A549 (cell line): Measurements from ENCODE around the gene TP53RK. TPM values are rescaled to one million over a fixed set of nuclear protein-coding genes. Genes with fewer than 3 reads are reported as not detected.

Experiments
- ATAC-seq, 2 experiments: fragments of 200-7000 bp in 1 of 2; fragments of >200 bp in 1 of 2; cut with Nextera tagmentation in 1 of 2; cut with Tn5 transposase in 1 of 2; 3 replicates each; pipeline versions ENCODE4 v1.8.0 to v1.9.1; 2018 to 2020; ENCODE audit warnings: mild to moderate bottlenecking in 1 of 2, moderate library complexity in 1 of 2
- CTCF ChIA-PET: fragments of 300-600 bp; sonication (Branson Sonifier 250); formaldehyde crosslinking; extraction: SDS; loops from one replicate; lab custom pipeline; 2021; ENCODE audit warnings: antibody characterized with exemption, inconsistent platforms; lab: Yijun Ruan, JAX
- POLR2A ChIA-PET: fragments of 350-600 bp; formaldehyde crosslinking; extraction: SDS; loops from one replicate; lab custom pipeline; 2021; ENCODE audit warnings: antibody characterized with exemption, inconsistent platforms; lab: Yijun Ruan, JAX
- DNase-seq, 2 experiments: peaks; one replicate each; pipeline versions ENCODE4 v3.0.0 to v3.0.0-alpha.2; 2011 to 2016; ENCODE audit warnings: low read depth in 1 of 2, low spot score in 1 of 2
- FAIRE-seq: peaks from 2 replicates; lab custom pipeline; 2011; peaks lifted over from hg19 to GRCh38; lab: Jason Lieb, UNC
- H3K27ac ChIP-seq, 2 experiments: fragments of >200 bp; sonication (Bioruptor Twin); formaldehyde crosslinking; 3 replicates each; pipeline ENCODE4 v1.5.1; 2016 to 2017
- H3K4me1 ChIP-seq: fragments of >200 bp; sonication (Bioruptor Twin); formaldehyde crosslinking; 3 replicates; pipeline ENCODE4 v1.6.1; 2016
- H3K4me2 ChIP-seq: fragments of >200 bp; sonication (Bioruptor Twin); formaldehyde crosslinking; 3 replicates; pipeline ENCODE4 v1.6.1; 2016
- H3K4me3 ChIP-seq: fragments of >200 bp; sonication (Bioruptor Twin); formaldehyde crosslinking; 3 replicates; pipeline ENCODE4 v1.5.1; 2016
- H3K9me3 ChIP-seq: fragments of >200 bp; sonication (Bioruptor Twin); formaldehyde crosslinking; 3 replicates; pipeline ENCODE4 v1.6.1; 2016
- CEBPB ChIP-seq, 2 experiments: fragments of >200 bp in 1 of 2; sonication (Bioruptor Twin) in 1 of 2; formaldehyde crosslinking in 1 of 2; IDR thresholded peaks; 2 replicates each; pipeline ENCODE4 v1.6.1; 2012 to 2016
- CTCF ChIP-seq: fragments of >200 bp; sonication (Bioruptor Twin); formaldehyde crosslinking; IDR thresholded peaks from 3 replicates; pipeline ENCODE4 v1.5.1; 2016
- EHMT2 ChIP-seq: fragments of 200-600 bp; sonication (generic); IDR thresholded peaks from 2 replicates; pipeline ENCODE4 v1.6.1; 2016; ENCODE audit warnings: antibody characterized with exemption, low read depth, mild to moderate bottlenecking, moderate library complexity
- EP300 ChIP-seq, 2 experiments: fragments of >200 bp; sonication (Bioruptor Twin); formaldehyde crosslinking; IDR thresholded peaks; 2 replicates in 1 of 2; 3 replicates in 1 of 2; pipeline ENCODE4 v1.6.1; 2016 to 2017
- FOSB ChIP-seq: fragments of 250-450 bp; sonication (Bioruptor Pico); IDR thresholded peaks from 2 replicates; pipeline ENCODE4 v1.5.0; 2020; ENCODE audit warnings: mild to moderate bottlenecking, moderate library complexity
- FOSL2 ChIP-seq, 2 experiments: fragments of 450-650 bp in 1 of 2; fragments of >200 bp in 1 of 2; sonication (Bioruptor Twin) in 1 of 2; formaldehyde crosslinking; IDR thresholded peaks; 2 replicates each; pipeline versions ENCODE4 v1.5.0 to v1.6.1; 2016 to 2020; ENCODE audit warnings: mild to moderate bottlenecking in 1 of 2, moderate library complexity in 1 of 2
- FOXS1 ChIP-seq: fragments of 250-450 bp; sonication (Bioruptor Pico); IDR thresholded peaks from 2 replicates; pipeline ENCODE4 v1.5.0; 2020; ENCODE audit warnings: mild to moderate bottlenecking, moderate library complexity
- GATA3 ChIP-seq: IDR thresholded peaks from 2 replicates; pipeline ENCODE4 v1.6.1; 2012; ENCODE audit warnings: borderline replicate concordance
- HEYL ChIP-seq: fragments of 250-450 bp; sonication (Bioruptor Pico); IDR thresholded peaks from 2 replicates; pipeline ENCODE4 v1.8.0; 2021; ENCODE audit warnings: mild to moderate bottlenecking, moderate library complexity
- HOXB5 ChIP-seq: fragments of 250-450 bp; sonication (Bioruptor Pico); IDR thresholded peaks from 2 replicates; pipeline ENCODE4 v1.5.0; 2020; ENCODE audit warnings: mild to moderate bottlenecking, moderate library complexity
- JUN ChIP-seq, 2 experiments: fragments of >200 bp; sonication (Bioruptor Twin); formaldehyde crosslinking; IDR thresholded peaks; 2 replicates in 1 of 2; 3 replicates in 1 of 2; pipeline ENCODE4 v1.6.1; 2016 to 2017
- KDM1A ChIP-seq: fragments of 200-600 bp; sonication (generic); IDR thresholded peaks from 2 replicates; pipeline ENCODE4 v1.6.1; 2016; ENCODE audit warnings: low read depth, mild to moderate bottlenecking
- MYC ChIP-seq: IDR thresholded peaks from 2 replicates; pipeline ENCODE4 v1.6.1; 2012; ENCODE audit warnings: mild to moderate bottlenecking, inconsistent platforms, low read length, improper control_type of control experiment, borderline replicate concordance
- NFE2L2 ChIP-seq: fragments of 150-350 bp; conservative IDR thresholded peaks from 2 replicates; pipeline ENCODE4 v1.6.1; 2014; ENCODE audit warnings: low read length
- POLR2AphosphoS2 ChIP-seq: conservative IDR thresholded peaks from 2 replicates; pipeline ENCODE4 v1.6.1; 2012; ENCODE audit warnings: low read length, improper control_type of control experiment, inconsistent platforms
- RCOR1 ChIP-seq: fragments of 150-350 bp; IDR thresholded peaks from 2 replicates; pipeline ENCODE4 v1.6.1; 2014; ENCODE audit warnings: antibody characterized with exemption, low read length, low read depth
- RNF2 ChIP-seq: fragments of 200-600 bp; sonication (generic); IDR thresholded peaks from 2 replicates; pipeline ENCODE4 v1.6.1; 2016; ENCODE audit warnings: low read depth, mild to moderate bottlenecking, antibody characterized with exemption, moderate library complexity, borderline replicate concordance
- SMC3 ChIP-seq: fragments of >200 bp; sonication (Bioruptor Twin); formaldehyde crosslinking; IDR thresholded peaks from 3 replicates; pipeline ENCODE4 v1.6.1; 2018; ENCODE audit warnings: inconsistent platforms
- TFCP2L1 ChIP-seq: fragments of 250-450 bp; sonication (Bioruptor Pico); IDR thresholded peaks from 2 replicates; pipeline ENCODE4 v1.5.0; 2021; ENCODE audit warnings: mild to moderate bottlenecking
- ZSCAN20 ChIP-seq: fragments of 250-450 bp; sonication (Bioruptor Pico); IDR thresholded peaks from 2 replicates; pipeline ENCODE4 v1.8.0; 2022; ENCODE audit warnings: mild to moderate bottlenecking, moderate library complexity
- WGBS: methylation state at CpG from one replicate; pipeline ENCODE4 v1.1.6; 2017; ENCODE audit errors: missing lambda C conversion rate; 5-methylcytosine and 5-hydroxymethylcytosine counted together
- polyA plus RNA-seq, 4 experiments: library from polyadenylated mRNA; depleted of rRNA in 3 of 4; stranded (reverse); fragments of >200 nt; fragmentation: RNase III in 1 of 4; extraction: RNeasy Plus Mini Kit Qiagen cat#74134 plus additional on column Dnase treatment in 1 of 4; gene quantifications; 2 replicates in 3 of 4; 3 replicates in 1 of 4; pipeline ENCODE4 v1.2.3, GENCODE V29; 2011 to 2017
- TF ChIP-seq, protein P1 (sequence below): fragments of 150-350 bp; IDR thresholded peaks from 2 replicates; pipeline ENCODE4 v1.6.1; 2014; ENCODE audit warnings: low read depth, mild to moderate bottlenecking, low read length
- TF ChIP-seq, protein P2 (sequence below): IDR thresholded peaks from 2 replicates; pipeline ENCODE4 v1.6.1; 2012
- TF ChIP-seq, protein P3 (sequence below): fragments of 250-450 bp; sonication (Bioruptor Pico); IDR thresholded peaks from 2 replicates; pipeline ENCODE4 v1.5.0; 2020; ENCODE audit warnings: low read depth, mild to moderate bottlenecking, moderate library complexity

The TP53RK gene
- polyA plus RNA-seq, 2 of the 4 experiments (the other 2 are of a cell fraction): 9.8 to 11.8 TPM

DNA sequence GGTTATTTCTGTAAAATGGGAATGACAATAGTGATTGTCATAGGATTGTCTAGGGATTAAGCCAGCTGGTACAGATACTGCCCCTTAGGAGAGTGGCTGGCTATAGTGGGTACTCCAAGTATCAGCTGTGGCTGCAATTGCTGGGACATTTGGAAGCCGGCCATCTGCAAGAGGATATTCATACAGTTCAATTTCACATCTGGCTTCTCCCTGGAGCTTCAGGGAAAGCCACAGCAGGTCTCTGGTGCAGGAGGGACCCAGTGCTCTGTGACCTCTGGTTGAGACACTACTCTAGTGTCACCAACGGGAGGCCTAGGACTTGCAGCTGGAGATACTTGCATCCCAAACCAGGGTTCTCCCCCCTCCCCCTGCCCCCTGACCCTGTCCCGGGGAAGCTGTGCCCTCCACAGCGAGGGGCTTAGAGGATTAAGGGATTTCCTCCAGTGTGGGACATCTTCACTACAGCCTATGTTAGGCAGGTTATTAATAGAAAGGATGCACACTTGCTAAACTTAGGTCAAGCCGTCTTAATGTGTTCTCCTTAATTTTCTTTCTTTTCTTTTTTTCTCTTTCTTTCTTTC, 22.9 kb upstream of the TP53RK start:
- POLR2A ChIA-PET: no interaction called here
- Histone ChIP-seq H3K9me3 (peaks cover 2% of the 10 kb centered on the region; the same call in 1 of the 3 replicates), H3K4me3 (no peak overlapping the region), H3K4me2 (no peak overlapping the region), H3K27ac (no peak overlapping the region), H3K4me1 (peaks cover 14% of the 10 kb centered on the region)
- FAIRE-seq (no peak), ATAC-seq (no peak), DNase-seq (no peak)
- CTCF ChIA-PET: no interaction called here
- WGBS: 58% methylated on average over 5 of the region's 5 CpGs
- no peak for TF ChIP-seq TFCP2L1
- no peak for TF ChIP-seq SMC3
- TF ChIP-seq, protein P1, sequence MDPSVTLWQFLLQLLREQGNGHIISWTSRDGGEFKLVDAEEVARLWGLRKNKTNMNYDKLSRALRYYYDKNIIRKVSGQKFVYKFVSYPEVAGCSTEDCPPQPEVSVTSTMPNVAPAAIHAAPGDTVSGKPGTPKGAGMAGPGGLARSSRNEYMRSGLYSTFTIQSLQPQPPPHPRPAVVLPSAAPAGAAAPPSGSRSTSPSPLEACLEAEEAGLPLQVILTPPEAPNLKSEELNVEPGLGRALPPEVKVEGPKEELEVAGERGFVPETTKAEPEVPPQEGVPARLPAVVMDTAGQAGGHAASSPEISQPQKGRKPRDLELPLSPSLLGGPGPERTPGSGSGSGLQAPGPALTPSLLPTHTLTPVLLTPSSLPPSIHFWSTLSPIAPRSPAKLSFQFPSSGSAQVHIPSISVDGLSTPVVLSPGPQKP: no peak
- no peak for TF ChIP-seq CTCF
- no peak for TF ChIP-seq GATA3
- no peak for TF ChIP-seq FOSL2 (IDR thresholded peaks at IDR 0.05)
- TF ChIP-seq FOSL2 (CRISPR knock-in tag; IDR thresholded peaks at IDR 0.05): no peak
- TF ChIP-seq KDM1A: no peak
- no peak for TF ChIP-seq EHMT2
- no peak for TF ChIP-seq EP300 (IDR thresholded peaks at IDR 0.05)
- TF ChIP-seq JUN (IDR thresholded peaks at IDR 0.05): no peak
- TF ChIP-seq POLR2AphosphoS2: no peak
- TF ChIP-seq FOSB (CRISPR knock-in tag): no peak
- no peak for TF ChIP-seq HEYL (CRISPR knock-in tag)
- TF ChIP-seq, protein P2, sequence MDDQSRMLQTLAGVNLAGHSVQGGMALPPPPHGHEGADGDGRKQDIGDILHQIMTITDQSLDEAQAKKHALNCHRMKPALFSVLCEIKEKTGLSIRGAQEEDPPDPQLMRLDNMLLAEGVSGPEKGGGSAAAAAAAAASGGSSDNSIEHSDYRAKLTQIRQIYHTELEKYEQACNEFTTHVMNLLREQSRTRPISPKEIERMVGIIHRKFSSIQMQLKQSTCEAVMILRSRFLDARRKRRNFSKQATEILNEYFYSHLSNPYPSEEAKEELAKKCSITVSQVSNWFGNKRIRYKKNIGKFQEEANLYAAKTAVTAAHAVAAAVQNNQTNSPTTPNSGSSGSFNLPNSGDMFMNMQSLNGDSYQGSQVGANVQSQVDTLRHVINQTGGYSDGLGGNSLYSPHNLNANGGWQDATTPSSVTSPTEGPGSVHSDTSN: no peak
- TF ChIP-seq FOXS1: no peak

GRCh38 chr20:46710153-46710913, 21.1 kb upstream of the TP53RK start:
- CTCF ChIA-PET: interaction anchor here (0.9 kb wide), 1 partner anchor 9 kb away, joined by 7 read pairs; no protein-coding TSS in a partner anchor
- FAIRE-seq: no peak
- H3K4me2 ChIP-seq: no peak overlapping the region
- no peak overlapping the region for H3K4me3 ChIP-seq
- H3K9me3 ChIP-seq: peaks cover 19% of the 10 kb centered on the region
- TF ChIP-seq HOXB5 (CRISPR knock-in tag) (no peak), RNF2 (no peak), HEYL (CRISPR knock-in tag) (no peak), FOXS1 (no peak), CEBPB (IDR thresholded peaks at IDR 0.05) (no peak), ZSCAN20 (CRISPR knock-in tag) (no peak), FOSL2 (IDR thresholded peaks at IDR 0.05) (no peak), FOSL2 (CRISPR knock-in tag; IDR thresholded peaks at IDR 0.05) (no peak), SMC3 (no peak), NFE2L2 (no peak), TFCP2L1 (no peak), MYC (no peak), RCOR1 (no peak)
- TF ChIP-seq, protein P3, sequence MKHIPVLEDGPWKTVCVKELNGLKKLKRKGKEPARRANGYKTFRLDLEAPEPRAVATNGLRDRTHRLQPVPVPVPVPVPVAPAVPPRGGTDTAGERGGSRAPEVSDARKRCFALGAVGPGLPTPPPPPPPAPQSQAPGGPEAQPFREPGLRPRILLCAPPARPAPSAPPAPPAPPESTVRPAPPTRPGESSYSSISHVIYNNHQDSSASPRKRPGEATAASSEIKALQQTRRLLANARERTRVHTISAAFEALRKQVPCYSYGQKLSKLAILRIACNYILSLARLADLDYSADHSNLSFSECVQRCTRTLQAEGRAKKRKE (CRISPR knock-in tag): no peak
- WGBS: 74% methylated on average over 22 of the region's 22 CpGs
- no peak for DNase-seq
- no peak overlapping the region for H3K27ac ChIP-seq
- POLR2A ChIA-PET: no interaction called here
- no peak for ATAC-seq
- H3K4me1 ChIP-seq: peaks cover 8% of the 10 kb centered on the region; the same call in 2 of the 3 replicates
